Measurements from ENCODE around the gene TVP23C. TPM values are rescaled to one million over a fixed set of nuclear protein-coding genes. Genes with fewer than 3 reads are reported as not detected.
A peak's percentile ranks its signal among the peaks of the same experiment; 100 is the strongest.
"Not testable (repeated sequence)": the region's sequence is repeated elsewhere in the genome, so short reads cannot be mapped to it uniquely, and the experiment has no call there.

The TVP23C gene
- total and polyA plus RNA-seq, 2 experiments from 2014 or later = 11.3 to 33.4 TPM

GRCh38 chr17:15511142-15511541 is 52.1 kb downstream of the TVP23C start:
- DNase-seq (ENCODE audit: low read depth in 1 of 2, low spot score in 1 of 2) = no peak
- Histone ChIP-seq H3K9me3 (ENCODE audit: low read depth) (no peaks in the 10 kb centered on the region), H3K27ac (no peak overlapping the region), H3K36me3 (no peaks in the 10 kb centered on the region), H3K4me3 (no peak overlapping the region), H3K27me3 (no peaks in the 10 kb centered on the region), H3K4me1 (ENCODE audit: low read depth) (peaks cover 6% of the 10 kb centered on the region)
- TF ChIP-seq CTCF (IDR thresholded peaks at IDR 0.05; ENCODE audit: low read depth, low read length) = no peak

GRCh38 chr17:15510361-15510760 is 52.9 kb downstream of the TVP23C start:
- Histone ChIP-seq H3K27ac (no peak overlapping the region), H3K27me3 (no peaks in the 10 kb centered on the region), H3K9me3 (ENCODE audit: low read depth) (no peaks in the 10 kb centered on the region), H3K36me3 (no peaks in the 10 kb centered on the region), H3K4me1 (ENCODE audit: low read depth) (peaks cover 6% of the 10 kb centered on the region), H3K4me3 (no peak overlapping the region)
- peak in 1 of 2 donors; percentile 58 for DNase-seq (ENCODE audit: low read depth in 1 of 2, low spot score in 1 of 2)
- no peak for TF ChIP-seq CTCF (IDR thresholded peaks at IDR 0.05; ENCODE audit: low read depth, low read length)

- TF ChIP-seq CTCF (IDR thresholded peaks at IDR 0.05; ENCODE audit: low read depth, low read length) = no peak
- Histone ChIP-seq H3K27ac (no peak overlapping the region), H3K4me1 (ENCODE audit: low read depth) (peaks cover 6% of the 10 kb centered on the region), H3K27me3 (no peaks in the 10 kb centered on the region), H3K36me3 (no peaks in the 10 kb centered on the region), H3K4me3 (no peak overlapping the region), H3K9me3 (ENCODE audit: low read depth) (no peaks in the 10 kb centered on the region)
- DNase-seq (ENCODE audit: low read depth in 1 of 2, low spot score in 1 of 2) = no peak
Measured at GRCh38 chr17:15509095-15509494, 54.2 kb downstream of the TVP23C start.

- H3K27ac ChIP-seq = peak overlapping the region; percentile 3
- H3K36me3 ChIP-seq = no peaks in the 10 kb centered on the region
- H3K4me3 ChIP-seq = no peak overlapping the region
- TF ChIP-seq CTCF (IDR thresholded peaks at IDR 0.05; ENCODE audit: low read depth, low read length) = no peak
- peaks cover 6% of the 10 kb centered on the region for H3K4me1 ChIP-seq (ENCODE audit: low read depth)
- no peak for DNase-seq (ENCODE audit: low read depth in 1 of 2, low spot score in 1 of 2)
- no peaks in the 10 kb centered on the region for H3K27me3 ChIP-seq
- H3K9me3 ChIP-seq (ENCODE audit: low read depth) = no peaks in the 10 kb centered on the region
Measured at GRCh38 chr17:15508466-15508865, 54.8 kb downstream of the TVP23C start.

GRCh38 chr17:15507896-15508295 is 55.4 kb downstream of the TVP23C start:
- H3K27me3 ChIP-seq = no peaks in the 10 kb centered on the region
- no peaks in the 10 kb centered on the region for H3K9me3 ChIP-seq (ENCODE audit: low read depth)
- no peak overlapping the region for H3K27ac ChIP-seq
- peaks cover 6% of the 10 kb centered on the region for H3K4me1 ChIP-seq (ENCODE audit: low read depth)
- H3K4me3 ChIP-seq = no peak overlapping the region
- H3K36me3 ChIP-seq = no peaks in the 10 kb centered on the region
- no peak for DNase-seq (ENCODE audit: low read depth in 1 of 2, low spot score in 1 of 2)
- TF ChIP-seq CTCF (IDR thresholded peaks at IDR 0.05; ENCODE audit: low read depth, low read length) = no peak

GRCh38 chr17:15507001-15507400 is 56.3 kb downstream of the TVP23C start:
- H3K4me1 ChIP-seq (ENCODE audit: low read depth) = peaks cover 6% of the 10 kb centered on the region
- no peak for DNase-seq (ENCODE audit: low read depth in 1 of 2, low spot score in 1 of 2)
- H3K9me3 ChIP-seq (ENCODE audit: low read depth) = no peaks in the 10 kb centered on the region
- no peaks in the 10 kb centered on the region for H3K36me3 ChIP-seq
- H3K4me3 ChIP-seq = no peak overlapping the region
- H3K27ac ChIP-seq = no peak overlapping the region
- no peaks in the 10 kb centered on the region for H3K27me3 ChIP-seq
- TF ChIP-seq CTCF (IDR thresholded peaks at IDR 0.05; ENCODE audit: low read depth, low read length) = no peak

GRCh38 chr17:15505708-15506107 is 57.6 kb downstream of the TVP23C start:
- not testable (repeated sequence) for H3K4me3 ChIP-seq; H3K4me1 ChIP-seq (ENCODE audit: low read depth); DNase-seq (ENCODE audit: low read depth in 1 of 2, low spot score in 1 of 2); H3K9me3 ChIP-seq (ENCODE audit: low read depth); H3K27me3 ChIP-seq; H3K27ac ChIP-seq; H3K36me3 ChIP-seq

Data from cardiac muscle cell (in vitro differentiated cells and primary cell).